ENCODE results near the gene NFIC.
A peak's percentile ranks its signal among the peaks of the same experiment; 100 is the strongest.

The NFIC gene

DNA sequence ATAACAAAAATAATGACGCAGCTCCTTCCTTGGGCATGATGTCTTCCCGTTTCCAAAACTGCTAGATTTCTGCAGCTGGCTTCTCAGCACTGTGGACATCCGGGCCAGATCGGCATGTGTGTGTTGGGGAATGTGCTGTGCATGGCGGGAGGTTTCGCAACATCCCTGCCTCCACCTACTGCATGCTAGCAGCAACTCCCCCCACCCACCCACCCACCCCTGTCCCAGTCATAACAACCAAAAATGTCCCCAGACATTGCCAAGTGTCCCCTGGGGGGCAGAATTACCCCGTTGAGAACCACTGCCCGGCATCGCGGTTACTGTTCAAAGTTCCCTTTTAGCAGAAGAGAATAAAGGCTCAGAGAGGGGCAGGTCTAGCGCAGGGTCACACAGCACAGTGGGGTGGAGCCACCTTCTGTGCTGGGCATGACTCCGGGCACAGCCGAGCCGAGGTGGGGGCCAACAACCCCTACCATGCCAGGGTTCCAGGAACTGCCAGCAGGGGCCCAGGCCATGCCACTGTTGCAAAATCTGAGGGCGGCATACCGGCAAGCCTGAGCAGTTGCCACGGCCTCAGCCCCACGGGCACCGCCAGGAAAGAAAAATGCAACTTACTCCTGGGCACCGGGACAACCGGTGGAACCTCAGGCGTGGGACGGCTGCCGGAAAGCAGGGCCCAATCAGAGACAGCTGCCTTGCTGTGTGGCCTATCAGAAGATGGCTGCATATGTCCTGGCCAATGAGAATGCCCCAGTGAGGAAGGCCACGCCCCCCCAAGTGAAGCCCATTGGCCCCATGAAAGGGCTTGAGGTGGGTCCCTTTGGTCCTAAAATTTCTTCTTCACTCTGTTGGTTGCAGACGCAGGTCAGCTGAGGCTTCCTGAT lies 22.5 kb upstream of the NFIC start:
- peak; percentile 91 for ATAC-seq (ENCODE audit: low read depth)
- Histone ChIP-seq H3K4me1 (ENCODE audit: insufficient read depth, poor library complexity, severe bottlenecking) (peaks cover 7% of the 10 kb centered on the region), H3K27ac (ENCODE audit: poor library complexity, severe bottlenecking) (peak overlapping the region; percentile 34), H3K27me3 (ENCODE audit: insufficient read depth, poor library complexity, severe bottlenecking) (no peaks in the 10 kb centered on the region), H3K36me3 (ENCODE audit: low read depth) (no peaks in the 10 kb centered on the region), H3K4me3 (ENCODE audit: severe bottlenecking) (peak overlapping the region; percentile 12), H3K9me3 (ENCODE audit: severe bottlenecking) (no peaks in the 10 kb centered on the region)
- peak; percentile 87 for DNase-seq (ENCODE audit: low spot score)
- TF ChIP-seq, protein P1, sequence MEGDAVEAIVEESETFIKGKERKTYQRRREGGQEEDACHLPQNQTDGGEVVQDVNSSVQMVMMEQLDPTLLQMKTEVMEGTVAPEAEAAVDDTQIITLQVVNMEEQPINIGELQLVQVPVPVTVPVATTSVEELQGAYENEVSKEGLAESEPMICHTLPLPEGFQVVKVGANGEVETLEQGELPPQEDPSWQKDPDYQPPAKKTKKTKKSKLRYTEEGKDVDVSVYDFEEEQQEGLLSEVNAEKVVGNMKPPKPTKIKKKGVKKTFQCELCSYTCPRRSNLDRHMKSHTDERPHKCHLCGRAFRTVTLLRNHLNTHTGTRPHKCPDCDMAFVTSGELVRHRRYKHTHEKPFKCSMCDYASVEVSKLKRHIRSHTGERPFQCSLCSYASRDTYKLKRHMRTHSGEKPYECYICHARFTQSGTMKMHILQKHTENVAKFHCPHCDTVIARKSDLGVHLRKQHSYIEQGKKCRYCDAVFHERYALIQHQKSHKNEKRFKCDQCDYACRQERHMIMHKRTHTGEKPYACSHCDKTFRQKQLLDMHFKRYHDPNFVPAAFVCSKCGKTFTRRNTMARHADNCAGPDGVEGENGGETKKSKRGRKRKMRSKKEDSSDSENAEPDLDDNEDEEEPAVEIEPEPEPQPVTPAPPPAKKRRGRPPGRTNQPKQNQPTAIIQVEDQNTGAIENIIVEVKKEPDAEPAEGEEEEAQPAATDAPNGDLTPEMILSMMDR (IDR thresholded peaks at IDR 0.05; ENCODE audit: poor library complexity, severe bottlenecking) = no peak

DNA sequence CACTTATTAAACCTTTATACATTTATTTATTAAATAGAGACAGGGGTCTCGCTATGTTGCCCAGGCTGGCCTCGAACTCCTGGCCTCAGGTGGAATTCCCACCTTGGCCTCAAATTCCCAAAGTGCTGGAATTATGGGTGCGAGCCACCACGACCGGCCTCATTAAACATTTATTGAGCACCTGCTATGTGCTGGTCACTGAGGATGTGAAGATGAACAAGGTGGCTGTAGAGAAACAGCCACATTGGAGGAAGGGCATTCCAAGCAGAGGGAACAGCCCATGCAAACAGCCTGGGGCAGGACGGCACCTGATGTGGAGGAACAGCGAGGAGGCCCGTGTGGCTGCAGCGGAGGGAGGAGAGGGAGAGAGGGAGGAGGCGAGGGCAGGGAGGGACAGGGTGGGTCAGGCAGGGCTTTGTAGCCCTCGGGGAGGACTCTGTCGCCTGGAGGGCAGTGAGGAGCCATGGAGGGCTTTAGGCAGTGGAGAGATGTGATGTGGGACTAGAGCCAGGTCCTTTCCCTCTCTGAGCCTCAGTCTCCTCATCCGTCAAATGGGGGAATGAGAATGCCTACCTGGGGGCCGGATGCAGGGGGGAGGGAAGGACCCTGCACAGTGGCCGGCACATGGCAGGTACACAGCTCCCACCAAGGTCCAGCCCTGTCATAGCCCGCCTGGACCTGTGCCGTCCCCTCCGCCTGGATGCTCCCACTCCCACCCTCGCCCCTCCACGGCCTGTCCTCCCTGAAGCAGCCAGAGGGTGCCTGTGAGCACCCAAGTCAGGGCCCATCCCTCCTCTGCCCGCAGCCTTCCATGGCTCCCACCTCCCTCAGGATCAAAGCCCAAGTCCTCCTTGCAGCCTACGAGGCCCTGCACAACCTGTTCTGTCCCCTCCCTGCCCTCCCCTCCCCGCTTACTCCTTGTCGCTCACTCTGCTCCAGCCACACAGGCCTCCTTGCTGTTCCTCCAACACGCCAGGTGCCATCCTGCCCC lies 21.5 kb upstream of the NFIC start:
- ATAC-seq (ENCODE audit: low read depth) = no peak
- H3K4me3 ChIP-seq (ENCODE audit: severe bottlenecking) = no peak overlapping the region
- H3K4me1 ChIP-seq (ENCODE audit: insufficient read depth, poor library complexity, severe bottlenecking) = peaks cover 7% of the 10 kb centered on the region
- H3K27me3 ChIP-seq (ENCODE audit: insufficient read depth, poor library complexity, severe bottlenecking) = no peaks in the 10 kb centered on the region
- no peaks in the 10 kb centered on the region for H3K9me3 ChIP-seq (ENCODE audit: severe bottlenecking)
- no peak for DNase-seq (ENCODE audit: low spot score)
- no peak overlapping the region for H3K27ac ChIP-seq (ENCODE audit: poor library complexity, severe bottlenecking)
- TF ChIP-seq, protein P1 (IDR thresholded peaks at IDR 0.05; ENCODE audit: poor library complexity, severe bottlenecking) = no peak
- no peaks in the 10 kb centered on the region for H3K36me3 ChIP-seq (ENCODE audit: low read depth)

DNA sequence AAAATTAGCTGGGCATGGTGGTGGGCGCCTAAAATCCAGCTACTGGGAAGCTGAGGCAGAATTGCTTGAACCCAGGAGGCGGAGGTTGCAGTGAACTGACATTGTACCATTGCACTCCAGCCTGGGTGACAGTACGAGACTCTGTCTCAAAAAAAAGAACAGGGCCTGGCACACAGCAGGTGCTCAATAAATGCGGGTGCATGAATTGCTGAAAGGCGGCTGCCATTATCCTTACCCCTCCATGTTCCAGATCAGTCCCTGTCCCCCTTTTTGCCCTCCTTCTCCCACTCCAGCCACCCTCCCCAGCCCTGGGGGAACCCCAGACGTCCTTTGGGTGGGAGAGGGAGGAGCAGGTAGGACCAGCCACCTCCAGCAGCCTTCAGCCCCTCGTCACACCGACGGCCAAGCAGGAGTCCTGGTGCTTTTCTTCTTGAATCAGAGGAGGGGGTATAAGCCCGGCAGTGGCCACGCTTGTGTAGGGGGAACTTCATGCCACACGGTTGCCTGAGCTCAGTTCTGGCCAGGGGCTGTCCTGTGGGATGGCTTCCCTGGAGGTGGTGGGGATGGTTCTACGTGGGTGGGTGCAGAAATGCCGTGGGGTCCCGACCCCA lies 20.4 kb upstream of the NFIC start:
- H3K27me3 ChIP-seq (ENCODE audit: insufficient read depth, poor library complexity, severe bottlenecking) = no peaks in the 10 kb centered on the region

DNA sequence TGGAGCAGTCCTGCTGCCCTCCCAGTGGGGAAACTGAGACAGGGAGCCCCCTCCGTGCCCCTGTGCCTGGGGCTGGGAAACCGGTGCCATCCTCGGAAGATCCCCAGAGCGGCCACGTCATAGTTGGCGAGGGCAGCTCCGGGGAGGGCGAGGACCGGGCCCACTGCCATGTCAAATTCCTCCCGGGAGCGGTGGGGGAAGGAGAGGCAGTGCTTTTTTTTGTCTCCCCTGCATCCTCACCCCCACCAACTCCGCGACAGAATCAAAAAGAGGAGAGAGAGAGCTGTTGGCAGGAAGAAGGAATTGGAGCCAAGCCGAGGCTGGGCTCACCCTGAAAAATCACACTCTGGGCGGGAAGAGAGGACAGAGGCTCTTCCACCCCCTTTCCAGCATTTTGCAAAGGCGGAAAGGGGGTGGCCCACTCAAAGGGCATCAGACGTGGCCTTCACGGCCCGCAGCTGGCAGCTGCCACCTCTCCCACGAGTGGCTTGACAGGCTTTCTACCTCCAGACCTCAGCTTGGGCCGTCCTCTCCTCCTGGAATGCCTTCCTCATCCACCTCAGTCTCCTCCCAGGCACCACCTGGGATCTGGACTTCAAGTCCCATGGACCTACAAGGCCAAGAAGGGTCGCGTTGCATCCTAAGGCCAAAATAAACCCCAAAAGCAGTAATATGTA lies 19.6 kb upstream of the NFIC start:
- no peak overlapping the region for H3K4me3 ChIP-seq (ENCODE audit: severe bottlenecking)
- peaks cover 7% of the 10 kb centered on the region for H3K4me1 ChIP-seq (ENCODE audit: insufficient read depth, poor library complexity, severe bottlenecking)
- H3K36me3 ChIP-seq (ENCODE audit: low read depth) = no peaks in the 10 kb centered on the region
- ATAC-seq (ENCODE audit: low read depth) (no peak), DNase-seq (ENCODE audit: low spot score) (no peak)
- H3K9me3 ChIP-seq (ENCODE audit: severe bottlenecking) = no peaks in the 10 kb centered on the region
- H3K27ac ChIP-seq (ENCODE audit: poor library complexity, severe bottlenecking) = peak overlapping the region; percentile 25
- TF ChIP-seq, protein P1 (IDR thresholded peaks at IDR 0.05; ENCODE audit: poor library complexity, severe bottlenecking) = no peak
- no peaks in the 10 kb centered on the region for H3K27me3 ChIP-seq (ENCODE audit: insufficient read depth, poor library complexity, severe bottlenecking)

More for the DNA sequence above, 20.4 kb upstream of the NFIC start:
- DNase-seq (ENCODE audit: low spot score) (no peak), ATAC-seq (ENCODE audit: low read depth) (no peak)
- Histone ChIP-seq H3K27ac (ENCODE audit: poor library complexity, severe bottlenecking) (peak overlapping the region; percentile 25), H3K36me3 (ENCODE audit: low read depth) (no peaks in the 10 kb centered on the region), H3K4me1 (ENCODE audit: insufficient read depth, poor library complexity, severe bottlenecking) (peaks cover 7% of the 10 kb centered on the region), H3K4me3 (ENCODE audit: severe bottlenecking) (no peak overlapping the region), H3K9me3 (ENCODE audit: severe bottlenecking) (no peaks in the 10 kb centered on the region)
- TF ChIP-seq, protein P1 (IDR thresholded peaks at IDR 0.05; ENCODE audit: poor library complexity, severe bottlenecking) = no peak
